HG03159 (cell line): ENCODE measurements around the gene CISH.

Experiments
- ATAC-seq: cut with Tn5 transposase; IDR thresholded peaks from one replicate; pipeline ENCODE4 v1.9.1; 2021; ENCODE audit warnings: mild to moderate bottlenecking, moderate library complexity; ENCODE audit not compliant: unreplicated experiment

The CISH gene

GRCh38 chr3:50615190-50615589, 3.6 kb upstream of the CISH start:
- ATAC-seq, result no peak

- no peak for ATAC-seq
Measured at GRCh38 chr3:50612970-50613846, 1.6 kb upstream of the CISH start.

GRCh38 chr3:50612234-50612882, 784 bp upstream of the CISH start:
- peak; percentile 6 for ATAC-seq

GRCh38 chr3:50610992-50611463, 546 bp downstream of the CISH start:
- ATAC-seq, result no peak

- no peak for ATAC-seq
Measured at GRCh38 chr3:50610181-50610971, 1.2 kb downstream of the CISH start.

- no peak for ATAC-seq
Measured at GRCh38 chr3:50609763-50610085, 1.9 kb downstream of the CISH start.

- ATAC-seq, result no peak
Measured at GRCh38 chr3:50609071-50609762, 2.4 kb downstream of the CISH start.

GRCh38 chr3:50608278-50608677, 3.3 kb downstream of the CISH start:
- no peak for ATAC-seq

- no peak for ATAC-seq
Measured at GRCh38 chr3:50607271-50608091, 4.1 kb downstream of the CISH start.

GRCh38 chr3:50606596-50606995, 5.0 kb downstream of the CISH start:
- no peak for ATAC-seq

- no peak for ATAC-seq
Measured at GRCh38 chr3:50605901-50606326, 5.7 kb downstream of the CISH start.

- ATAC-seq, result no peak
Measured at GRCh38 chr3:50604628-50605588, 6.7 kb downstream of the CISH start.

- ATAC-seq, result no peak
Measured at GRCh38 chr3:50604110-50604621, 7.4 kb downstream of the CISH start.

GRCh38 chr3:50603261-50604109, 8.1 kb downstream of the CISH start:
- no peak for ATAC-seq

GRCh38 chr3:50602595-50603191, 8.9 kb downstream of the CISH start:
- ATAC-seq, result no peak

GRCh38 chr3:50600841-50601591, 10.6 kb downstream of the CISH start:
- peak; percentile 52 for ATAC-seq
